ENCODE data around the gene SOST.
A peak's percentile ranks its signal among the peaks of the same experiment; 100 is the strongest.

SOST gene

GRCh38 chr17:43767713-43768059 lies 9.1 kb upstream of the SOST start:
- no peak overlapping the region for H3K27ac ChIP-seq (ENCODE audit: low read depth, low read length)
- H2AFZ ChIP-seq (ENCODE audit: low read depth, low read length, severe bottlenecking), result no peak overlapping the region
- no peaks in the 10 kb centered on the region for H3K36me3 ChIP-seq (ENCODE audit: low read length)
- H3K9ac ChIP-seq (ENCODE audit: low read length), result no peak overlapping the region
- no peaks in the 10 kb centered on the region for H3F3A ChIP-seq (ENCODE audit: insufficient read depth)
- no peaks in the 10 kb centered on the region for H3K9me2 ChIP-seq (replicated peaks; ENCODE audit: insufficient read depth, low read length)
- no peak overlapping the region for H3K4me2 ChIP-seq (ENCODE audit: low read depth, low read length, poor library complexity, severe bottlenecking)
- no peaks in the 10 kb centered on the region for H3K9me3 ChIP-seq (ENCODE audit: insufficient read depth, low read length)
- no peaks in the 10 kb centered on the region for H3K27me3 ChIP-seq (ENCODE audit: low read length)
- TF ChIP-seq EZH2phosphoT487 (conservative IDR thresholded peaks at IDR 0.05; ENCODE audit: low read length) (no peak), CTCF (IDR thresholded peaks at IDR 0.05; ENCODE audit: insufficient read depth, low read length, poor library complexity, severe bottlenecking) (no peak)
- H3K4me3 ChIP-seq (ENCODE audit: insufficient read depth, low read length, poor library complexity, severe bottlenecking), result no peak overlapping the region
- H3K79me2 ChIP-seq (ENCODE audit: insufficient read depth, low read length), result no peaks in the 10 kb centered on the region
- H4K20me1 ChIP-seq (ENCODE audit: low read depth, low read length), result no peaks in the 10 kb centered on the region

GRCh38 chr17:43767053-43767712 lies 8.6 kb upstream of the SOST start:
- no peaks in the 10 kb centered on the region for H3K9me3 ChIP-seq (ENCODE audit: insufficient read depth, low read length)
- no peaks in the 10 kb centered on the region for H3K27me3 ChIP-seq (ENCODE audit: low read length)
- no peak overlapping the region for H3K4me2 ChIP-seq (ENCODE audit: low read depth, low read length, poor library complexity, severe bottlenecking)
- H3K79me2 ChIP-seq (ENCODE audit: insufficient read depth, low read length), result no peaks in the 10 kb centered on the region
- H3K9me2 ChIP-seq (replicated peaks; ENCODE audit: insufficient read depth, low read length), result no peaks in the 10 kb centered on the region
- H4K20me1 ChIP-seq (ENCODE audit: low read depth, low read length), result no peaks in the 10 kb centered on the region
- H3K36me3 ChIP-seq (ENCODE audit: low read length), result no peaks in the 10 kb centered on the region
- no peak for TF ChIP-seq EZH2phosphoT487 (conservative IDR thresholded peaks at IDR 0.05; ENCODE audit: low read length)
- TF ChIP-seq CTCF (IDR thresholded peaks at IDR 0.05; ENCODE audit: insufficient read depth, low read length, poor library complexity, severe bottlenecking), result no peak
- no peak overlapping the region for H2AFZ ChIP-seq (ENCODE audit: low read depth, low read length, severe bottlenecking)
- no peaks in the 10 kb centered on the region for H3F3A ChIP-seq (ENCODE audit: insufficient read depth)
- no peak overlapping the region for H3K27ac ChIP-seq (ENCODE audit: low read depth, low read length)
- no peak overlapping the region for H3K4me3 ChIP-seq (ENCODE audit: insufficient read depth, low read length, poor library complexity, severe bottlenecking)
- no peak overlapping the region for H3K9ac ChIP-seq (ENCODE audit: low read length)

- Histone ChIP-seq H2AFZ (ENCODE audit: low read depth, low read length, severe bottlenecking) (no peak overlapping the region), H3K27me3 (ENCODE audit: low read length) (no peaks in the 10 kb centered on the region), H3K4me3 (ENCODE audit: insufficient read depth, low read length, poor library complexity, severe bottlenecking) (no peak overlapping the region), H3K36me3 (ENCODE audit: low read length) (no peaks in the 10 kb centered on the region), H3K27ac (ENCODE audit: low read depth, low read length) (no peak overlapping the region), H3K9me2 (replicated peaks; ENCODE audit: insufficient read depth, low read length) (no peaks in the 10 kb centered on the region), H3K9me3 (ENCODE audit: insufficient read depth, low read length) (no peaks in the 10 kb centered on the region), H4K20me1 (ENCODE audit: low read depth, low read length) (no peaks in the 10 kb centered on the region), H3F3A (ENCODE audit: insufficient read depth) (no peaks in the 10 kb centered on the region), H3K9ac (ENCODE audit: low read length) (no peak overlapping the region), H3K4me2 (ENCODE audit: low read depth, low read length, poor library complexity, severe bottlenecking) (no peak overlapping the region), H3K79me2 (ENCODE audit: insufficient read depth, low read length) (no peaks in the 10 kb centered on the region)
- no peak for TF ChIP-seq EZH2phosphoT487 (conservative IDR thresholded peaks at IDR 0.05; ENCODE audit: low read length)
- peak; percentile 94 for TF ChIP-seq CTCF (IDR thresholded peaks at IDR 0.05; ENCODE audit: insufficient read depth, low read length, poor library complexity, severe bottlenecking)
Measured at GRCh38 chr17:43766413-43767052, 7.9 kb upstream of the SOST start.
